HEK293T (cell line): Measurements from ENCODE around the gene PLEKHG4B.

Experiments used
- CTCF ChIA-PET: fragments of 350-600 bp; formaldehyde crosslinking; extraction: SDS; loops from one replicate; lab custom pipeline; 2021; ENCODE audit warnings: antibody characterized with exemption, inconsistent platforms; lab: Yijun Ruan, JAX
- POLR2A ChIA-PET: fragments of 350-600 bp; formaldehyde crosslinking; extraction: SDS; loops from one replicate; lab custom pipeline; 2020; ENCODE audit warnings: antibody characterized with exemption, inconsistent platforms; lab: Yijun Ruan, JAX
- DNase-seq: peaks from one replicate; pipeline ENCODE4 v3.0.0; 2012; ENCODE audit warnings: mixed read lengths; ENCODE audit errors: extremely low spot score
- ARNT ChIP-seq: fragments of 450-650 bp; IDR thresholded peaks from 2 replicates; pipeline ENCODE4 v1.6.1; 2017; ENCODE audit warnings: mild to moderate bottlenecking
- BHLHE40 ChIP-seq: fragments of 450-650 bp; IDR thresholded peaks from 2 replicates; pipeline ENCODE4 v1.6.1; 2016; ENCODE audit warnings: mild to moderate bottlenecking, moderate library complexity, borderline replicate concordance
- CTBP1 ChIP-seq: fragments of 450-650 bp; IDR thresholded peaks from 2 replicates; pipeline ENCODE4 v1.6.1; 2016; ENCODE audit warnings: borderline replicate concordance
- ELF4 ChIP-seq: fragments of 450-650 bp; IDR thresholded peaks from 2 replicates; pipeline ENCODE4 v1.6.1; 2017; ENCODE audit warnings: antibody characterized with exemption
- FOXA1 ChIP-seq: fragments of 450-650 bp; IDR thresholded peaks from 2 replicates; pipeline ENCODE4 v1.6.1; 2016; ENCODE audit warnings: mild to moderate bottlenecking
- FOXK2 ChIP-seq: fragments of 450-650 bp; IDR thresholded peaks from 2 replicates; pipeline ENCODE4 v1.6.1; 2016; ENCODE audit warnings: mild to moderate bottlenecking
- FOXM1 ChIP-seq: fragments of 450-650 bp; IDR thresholded peaks from 2 replicates; pipeline ENCODE4 v1.6.1; 2017; ENCODE audit warnings: mild to moderate bottlenecking, borderline replicate concordance
- HDGF ChIP-seq: fragments of 450-650 bp; IDR thresholded peaks from 2 replicates; pipeline ENCODE4 v1.6.1; 2017; ENCODE audit warnings: antibody characterized with exemption, borderline replicate concordance
- L3MBTL2 ChIP-seq: fragments of 450-650 bp; conservative IDR thresholded peaks from 2 replicates; pipeline ENCODE4 v1.6.1; 2016; ENCODE audit warnings: mild to moderate bottlenecking
- LEF1 ChIP-seq: fragments of 450-650 bp; IDR thresholded peaks from 2 replicates; pipeline ENCODE4 v1.6.1; 2017; ENCODE audit warnings: mild to moderate bottlenecking, borderline replicate concordance
- NFRKB ChIP-seq: fragments of 450-650 bp; IDR thresholded peaks from 2 replicates; pipeline ENCODE4 v1.6.1; 2016; ENCODE audit warnings: mild to moderate bottlenecking, moderate library complexity
- SP1 ChIP-seq: fragments of 450-650 bp; IDR thresholded peaks from 2 replicates; pipeline ENCODE4 v1.6.1; 2017
- SUZ12 ChIP-seq: fragments of 450-650 bp; IDR thresholded peaks from 2 replicates; pipeline ENCODE4 v1.6.1; 2016; ENCODE audit warnings: mild to moderate bottlenecking
- TARDBP ChIP-seq: fragments of 450-650 bp; IDR thresholded peaks from 2 replicates; pipeline ENCODE4 v1.6.1; 2016
- ZNF384 ChIP-seq: fragments of 450-650 bp; IDR thresholded peaks from 2 replicates; pipeline ENCODE4 v1.6.1; 2016
- TF ChIP-seq, protein P1 (sequence below): fragments of 450-650 bp; IDR thresholded peaks from 2 replicates; pipeline ENCODE4 v1.6.1; 2016

The PLEKHG4B gene

DNA sequence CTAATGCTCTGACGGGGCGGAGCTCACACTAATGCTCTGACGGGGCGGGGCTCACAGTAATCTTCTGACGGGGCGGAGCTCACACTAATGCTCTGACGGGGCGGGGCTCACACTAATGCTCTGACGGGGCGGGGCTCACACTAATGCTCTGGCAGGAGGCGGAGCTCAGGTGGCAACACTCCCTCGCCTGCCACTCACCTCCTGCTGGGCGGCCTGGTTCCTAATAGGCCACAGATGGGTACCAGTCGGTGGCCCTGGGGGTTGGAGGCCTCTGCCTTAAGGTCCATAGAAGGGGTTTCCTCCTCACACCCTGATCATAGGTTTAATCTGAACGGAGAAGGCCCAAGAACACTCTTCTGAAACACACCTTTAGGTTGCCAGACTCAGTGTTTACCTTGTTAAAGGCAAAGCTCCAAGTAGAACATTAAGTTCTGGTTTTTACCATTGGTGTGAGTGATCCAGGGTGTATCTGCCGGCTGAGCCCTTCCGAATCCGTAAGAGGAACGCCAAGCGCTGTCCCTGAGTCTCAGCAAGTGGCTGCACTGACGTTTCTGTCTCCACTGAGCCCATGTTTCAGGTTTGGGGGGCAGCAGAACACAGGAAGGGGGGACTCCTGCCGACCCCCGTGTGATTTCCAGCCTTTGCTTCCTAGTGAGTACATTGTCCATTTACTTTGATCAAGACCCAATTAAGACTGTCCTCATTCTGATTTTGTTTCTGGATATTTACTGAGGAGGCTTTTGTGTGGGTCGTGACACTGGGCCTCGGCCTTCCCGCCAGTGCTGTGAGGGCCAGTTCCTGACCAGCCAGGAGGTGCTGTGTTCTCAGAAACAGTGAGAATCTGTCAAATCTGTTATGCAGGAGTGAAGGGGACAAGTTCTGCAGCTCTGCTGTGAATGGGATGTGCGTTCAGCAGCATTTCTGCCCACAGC lies 74.7 kb downstream of the PLEKHG4B start:
- ChIA-PET CTCF (interaction anchor here (1.1 kb wide), 1 partner anchor 22 kb away, joined by 3 read pairs; no protein-coding TSS in a partner anchor), POLR2A (no interaction called here)
- DNase-seq: no peak
- TF ChIP-seq NFRKB (no peak), CTBP1 (no peak), ELF4 (no peak), LEF1 (no peak), TARDBP (no peak), BHLHE40 (no peak), SUZ12 (no peak), L3MBTL2 (no peak), ARNT (no peak)
- TF ChIP-seq, protein P1, sequence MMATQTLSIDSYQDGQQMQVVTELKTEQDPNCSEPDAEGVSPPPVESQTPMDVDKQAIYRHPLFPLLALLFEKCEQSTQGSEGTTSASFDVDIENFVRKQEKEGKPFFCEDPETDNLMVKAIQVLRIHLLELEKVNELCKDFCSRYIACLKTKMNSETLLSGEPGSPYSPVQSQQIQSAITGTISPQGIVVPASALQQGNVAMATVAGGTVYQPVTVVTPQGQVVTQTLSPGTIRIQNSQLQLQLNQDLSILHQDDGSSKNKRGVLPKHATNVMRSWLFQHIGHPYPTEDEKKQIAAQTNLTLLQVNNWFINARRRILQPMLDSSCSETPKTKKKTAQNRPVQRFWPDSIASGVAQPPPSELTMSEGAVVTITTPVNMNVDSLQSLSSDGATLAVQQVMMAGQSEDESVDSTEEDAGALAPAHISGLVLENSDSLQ: no peak

GRCh38 chr5:167511-167910 lies 75.5 kb downstream of the PLEKHG4B start:
- TF ChIP-seq HDGF: no peak
- no peak for TF ChIP-seq SP1
- no peak for TF ChIP-seq ZNF384
- no peak for TF ChIP-seq FOXK2
- no peak for TF ChIP-seq BHLHE40
- no peak for TF ChIP-seq L3MBTL2
- no peak for TF ChIP-seq TARDBP
- TF ChIP-seq SUZ12: no peak
- TF ChIP-seq FOXM1: no peak
- no peak for TF ChIP-seq ELF4
- no peak for TF ChIP-seq FOXA1
- TF ChIP-seq NFRKB: no peak
- no peak for TF ChIP-seq LEF1
- TF ChIP-seq, protein P1: no peak
- POLR2A ChIA-PET: no interaction called here
- DNase-seq: no peak
- CTCF ChIA-PET: no interaction called here

- DNase-seq: no peak
- ChIA-PET CTCF (no interaction called here), POLR2A (no interaction called here)
- TF ChIP-seq HDGF: no peak
- TF ChIP-seq LEF1: no peak
- no peak for TF ChIP-seq FOXK2
These were observed 76.2 kb downstream of the PLEKHG4B start for GRCh38 chr5:167982-168660.

GRCh38 chr5:169071-169727 lies 77.2 kb downstream of the PLEKHG4B start:
- ChIA-PET POLR2A (no interaction called here), CTCF (interaction anchor here (0.6 kb wide), 1 partner anchor 64 kb away, joined by 3 read pairs; no protein-coding TSS in a partner anchor)
- DNase-seq: no peak
- no peak for TF ChIP-seq SP1
- TF ChIP-seq NFRKB: no peak

DNA sequence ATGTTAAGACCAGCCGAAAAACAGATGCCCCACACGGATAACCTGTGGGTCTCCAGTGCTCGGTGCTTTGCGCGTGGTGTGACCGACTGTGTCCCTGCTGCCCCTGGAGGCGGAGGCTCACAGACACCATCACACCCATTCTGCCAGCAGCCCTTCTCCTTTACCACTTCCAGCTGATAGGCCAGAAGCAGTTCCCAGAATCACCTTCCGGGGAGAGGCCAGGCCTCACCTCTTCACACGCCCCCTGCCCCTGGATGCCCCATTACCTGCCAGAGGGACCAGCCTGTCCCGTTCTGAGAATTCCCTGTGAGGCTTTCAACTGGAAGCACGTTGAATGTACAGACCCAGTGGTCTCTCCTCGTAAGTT lies 77.7 kb downstream of the PLEKHG4B start:
- DNase-seq: no peak
- CTCF ChIA-PET: no interaction called here
- POLR2A ChIA-PET: no interaction called here
- TF ChIP-seq, protein P1: no peak
- TF ChIP-seq LEF1: no peak
- TF ChIP-seq CTBP1: no peak
- TF ChIP-seq FOXK2: no peak
- TF ChIP-seq ELF4: no peak
- no peak for TF ChIP-seq FOXA1
- no peak for TF ChIP-seq FOXM1
- no peak for TF ChIP-seq NFRKB
- no peak for TF ChIP-seq TARDBP
- no peak for TF ChIP-seq SUZ12
- TF ChIP-seq SP1: no peak
- no peak for TF ChIP-seq ARNT
- TF ChIP-seq L3MBTL2: no peak
- TF ChIP-seq HDGF: no peak
- TF ChIP-seq BHLHE40: no peak
